HCT116 (cell line): ENCODE measurements around the gene BABAM2. TPM values are rescaled to one million over a fixed set of nuclear protein-coding genes. Genes with fewer than 3 reads are reported as not detected.

Experiments
- ATAC-seq: fragments of 200-7000 bp; cut with Tn5 transposase; 2 replicates; pipeline ENCODE4 v1.9.1; 2020; ENCODE audit warnings: mild to moderate bottlenecking, moderate library complexity
- BruUV-seq: library from RNA; stranded (reverse); fragments of 400-500 nt; replicated peaks from 2 replicates; lab custom pipeline; 2021; lab: Mats Ljungman, UMichigan
- CTCF ChIA-PET: fragments of 300-600 bp; sonication (Branson Sonifier 250); formaldehyde crosslinking; loops from one replicate; lab custom pipeline; 2021; ENCODE audit warnings: antibody characterized with exemption; lab: Charles Lee
- POLR2A ChIA-PET: fragments of 300-600, 350-600 bp; sonication (Branson Sonifier 250); formaldehyde crosslinking; loops from one replicate; lab custom pipeline; 2021; ENCODE audit warnings: antibody characterized with exemption; lab: Charles Lee
- RAD21 ChIA-PET, 2 experiments: fragments of 300-600 bp; sonication (Branson Sonifier 250); formaldehyde crosslinking; loops; one replicate each; lab custom pipeline; 2023; ENCODE audit warnings: low total read pairs in 2 of 2; ENCODE audit not compliant: uncharacterized antibody in 2 of 2, unreplicated experiment in 2 of 2, low non-redundant PET in 1 of 2; lab: Charles Lee
- DNase-seq: peaks from one replicate; pipeline ENCODE4 v3.0.0-alpha.2; 2010; ENCODE audit warnings: low read depth, low spot score
- H2AFZ ChIP-seq: fragments of 200-600 bp; shearing (Covaris generic), sonication (generic); 2 replicates; pipeline ENCODE4 v1.6.1; 2017; ENCODE audit warnings: low read depth, mixed run types, mixed read lengths, antibody characterized with exemption, low read length; ENCODE audit not compliant: poor library complexity, severe bottlenecking
- H3K27ac ChIP-seq: 2 replicates; pipeline ENCODE4 v1.5.1; 2012; ENCODE audit warnings: low read depth, low read length
- H3K27me3 ChIP-seq: fragments of 200-600 bp; sonication (generic); 2 replicates; pipeline ENCODE4 v1.6.1; 2016; ENCODE audit warnings: mixed run types, low read length, mixed read lengths; ENCODE audit not compliant: insufficient read depth
- H3K36me3 ChIP-seq, 2 experiments: fragments of 200-500 bp in 1 of 2; fragments of 200-600 bp in 1 of 2; sonication (Bioruptor generic) in 1 of 2; sonication (generic) in 1 of 2; 2 replicates each; pipeline versions ENCODE4 v1.5.1 to v1.6.1; 2014 to 2016; ENCODE audit warnings: low read length in 2 of 2, inconsistent platforms in 1 of 2, mixed read lengths in 1 of 2, mixed run types in 1 of 2; ENCODE audit not compliant: insufficient read depth in 2 of 2, control insufficient read depth in 1 of 2
- H3K4me1 ChIP-seq, 2 experiments: fragments of 200-600 bp in 1 of 2; sonication (generic) in 1 of 2; 2 replicates each; pipeline versions ENCODE4 v1.5.1 to v1.6.1; 2012 to 2017; ENCODE audit warnings: low read length in 2 of 2, inconsistent platforms in 1 of 2, mild to moderate bottlenecking in 1 of 2, mixed read lengths in 1 of 2, mixed run types in 1 of 2, moderate library complexity in 1 of 2; ENCODE audit not compliant: insufficient read depth in 2 of 2, control insufficient read depth in 1 of 2
- H3K4me2 ChIP-seq: fragments of 200-600 bp; sonication (generic); 2 replicates; pipeline ENCODE4 v1.6.1; 2017; ENCODE audit warnings: mixed run types, low read length, mixed read lengths
- H3K4me3 ChIP-seq, 2 experiments: fragments of 200-600 bp in 1 of 2; sonication (generic) in 1 of 2; replicated peaks in 1 of 2; 2 replicates each; pipeline ENCODE4 v1.5.1; 2011 to 2016; ENCODE audit warnings: low read length in 2 of 2, control low read depth in 1 of 2, low read depth in 1 of 2, mild to moderate bottlenecking in 1 of 2, mixed read lengths in 1 of 2, mixed run types in 1 of 2
- H3K79me2 ChIP-seq: fragments of 200-600 bp; sonication (generic); 2 replicates; pipeline ENCODE4 v1.6.1; 2017; ENCODE audit warnings: mild to moderate bottlenecking, mixed run types, low read length, moderate library complexity, mixed read lengths; ENCODE audit not compliant: insufficient read depth
- H3K9ac ChIP-seq: fragments of 200-600 bp; sonication (generic); 2 replicates; pipeline ENCODE4 v1.6.1; 2016; ENCODE audit warnings: low read length, mixed read lengths
- H3K9me2 ChIP-seq: fragments of 200-600 bp; sonication (generic), shearing (Covaris generic); 2 replicates; pipeline ENCODE4 v1.6.1; 2017; ENCODE audit warnings: mixed run types, mild to moderate bottlenecking, moderate library complexity; ENCODE audit not compliant: insufficient read depth
- H3K9me3 ChIP-seq, 2 experiments: fragments of 200-500 bp in 1 of 2; fragments of 200-600 bp in 1 of 2; sonication (Bioruptor generic) in 1 of 2; sonication (generic) in 1 of 2; 2 replicates each; pipeline ENCODE4 v1.6.1; 2014 to 2017; ENCODE audit warnings: low read length in 2 of 2, mixed read lengths in 2 of 2, inconsistent platforms in 1 of 2, low read depth in 1 of 2, mild to moderate bottlenecking in 1 of 2, mixed run types in 1 of 2, moderate library complexity in 1 of 2; ENCODE audit not compliant: control insufficient read depth in 1 of 2, insufficient read depth in 1 of 2
- H4K20me1 ChIP-seq: fragments of 200-600 bp; sonication (generic), shearing (Covaris generic); 2 replicates; pipeline ENCODE4 v1.6.1; 2017; ENCODE audit warnings: mixed run types, mild to moderate bottlenecking, moderate library complexity; ENCODE audit not compliant: insufficient read depth
- ATF3 ChIP-seq: IDR thresholded peaks from 2 replicates; pipeline ENCODE4 v1.6.1; 2012
- CEBPB ChIP-seq: IDR thresholded peaks from 2 replicates; pipeline ENCODE4 v1.6.1; 2012; ENCODE audit warnings: low read depth
- EGR1 ChIP-seq: IDR thresholded peaks from 2 replicates; pipeline ENCODE4 v1.6.1; 2012; ENCODE audit warnings: low read depth
- ELF1 ChIP-seq: IDR thresholded peaks from 2 replicates; pipeline ENCODE4 v1.6.1; 2012; ENCODE audit warnings: low read depth, borderline replicate concordance
- EZH2 ChIP-seq: fragments of 200-600 bp; sonication (generic); IDR thresholded peaks from 2 replicates; pipeline ENCODE4 v1.6.1; 2017; ENCODE audit warnings: antibody characterized with exemption, mixed run types
- EZH2phosphoT487 ChIP-seq: fragments of 200-600 bp; IDR thresholded peaks from 2 replicates; pipeline ENCODE4 v1.6.1; 2018; ENCODE audit warnings: antibody characterized with exemption, borderline replicate concordance
- FOSL1 ChIP-seq: IDR thresholded peaks from 2 replicates; pipeline ENCODE4 v1.6.1; 2012; ENCODE audit warnings: low read depth
- JUND ChIP-seq: IDR thresholded peaks from 2 replicates; pipeline ENCODE4 v1.6.1; 2012
- POLR2AphosphoS5 ChIP-seq: IDR thresholded peaks from 2 replicates; pipeline ENCODE4 v1.6.1; 2011; ENCODE audit warnings: mild to moderate bottlenecking, low read depth, low read length, moderate library complexity
- RAD21 ChIP-seq: IDR thresholded peaks from 2 replicates; pipeline ENCODE4 v1.6.1; 2012; ENCODE audit warnings: low read depth, mild to moderate bottlenecking
- REST ChIP-seq: IDR thresholded peaks from 2 replicates; pipeline ENCODE4 v1.6.1; 2012; ENCODE audit warnings: low read depth
- SIN3A ChIP-seq: IDR thresholded peaks from 2 replicates; pipeline ENCODE4 v1.6.1; 2012; ENCODE audit warnings: low read depth
- SP1 ChIP-seq: IDR thresholded peaks from 2 replicates; pipeline ENCODE4 v1.6.1; 2012; ENCODE audit warnings: low read depth
- SRF ChIP-seq: IDR thresholded peaks from 2 replicates; pipeline ENCODE4 v1.6.1; 2012; ENCODE audit warnings: low read depth
- TCF7L2 ChIP-seq: IDR thresholded peaks from 2 replicates; pipeline ENCODE4 v1.7.0; 2011; ENCODE audit warnings: borderline replicate concordance, inconsistent platforms; ENCODE audit not compliant: insufficient read depth, insufficient read length; ENCODE audit errors: extremely low read depth
- YY1 ChIP-seq: IDR thresholded peaks from 2 replicates; pipeline ENCODE4 v1.6.1; 2011; ENCODE audit warnings: low read length, low read depth, moderate library complexity, mild to moderate bottlenecking; ENCODE audit not compliant: insufficient replicate concordance; ENCODE audit errors: extremely low read depth
- ZBTB33 ChIP-seq: IDR thresholded peaks from 2 replicates; pipeline ENCODE4 v1.6.1; 2011; ENCODE audit warnings: mild to moderate bottlenecking, low read length, moderate library complexity; ENCODE audit not compliant: insufficient replicate concordance; ENCODE audit errors: extremely low read depth
- ZFX ChIP-seq: fragments of 450-650 bp; IDR thresholded peaks from 2 replicates; pipeline ENCODE4 v1.6.1; 2017
- intact Hi-C: fragments of 100-400 bp; cut with micrococcal nuclease; formaldehyde crosslinking; loops from 2 replicates; pipeline ENCODE4 v1.10.0; 2022
- total RNA-seq: library from RNA; stranded (reverse); gene quantifications from one replicate; pipeline ENCODE4 v1.2.1, GENCODE V29; 2021; ENCODE audit not compliant: unreplicated experiment

BABAM2 gene
- total RNA-seq, 1 experiment from 2014 or later: 23.8 TPM

GRCh38 chr2:27912512-27912911 is 22.0 kb downstream of the BABAM2 start:
- Histone ChIP-seq H3K27ac (no peak overlapping the region), H3K27me3 (no peaks in the 10 kb centered on the region), H2AFZ (no peak overlapping the region), H3K9me3 (no peaks in the 10 kb centered on the region), H3K4me1 (peaks cover 0 to 6% of the 10 kb centered on the region in 2 experiments; a peak in 1 of 4 replicates), H3K9ac (no peak overlapping the region), H3K79me2 (peaks cover 6% of the 10 kb centered on the region), H3K4me3 (no peak overlapping the region), H3K36me3 (no peaks in the 10 kb centered on the region), H3K4me2 (no peak overlapping the region), H3K9me2 (no peaks in the 10 kb centered on the region), H4K20me1 (no peaks in the 10 kb centered on the region)
- ChIA-PET RAD21 (no interaction called here), CTCF (no interaction called here), POLR2A (no interaction called here)
- DNase-seq (no peak), ATAC-seq (no peak)
- BruUV-seq: no TSS peak
- TF ChIP-seq JUND: no peak
- no peak for TF ChIP-seq SP1
- no peak for TF ChIP-seq EGR1
- TF ChIP-seq REST: no peak
- no peak for TF ChIP-seq ATF3
- TF ChIP-seq EZH2: no peak
- TF ChIP-seq POLR2AphosphoS5: no peak
- TF ChIP-seq CEBPB: no peak
- TF ChIP-seq ZBTB33: no peak
- TF ChIP-seq TCF7L2: no peak
- no peak for TF ChIP-seq RAD21
- TF ChIP-seq ELF1: no peak
- TF ChIP-seq EZH2phosphoT487: no peak
- TF ChIP-seq SRF: no peak
- TF ChIP-seq YY1: no peak
- no peak for TF ChIP-seq ZFX
- no peak for TF ChIP-seq FOSL1
- TF ChIP-seq SIN3A: no peak
- intact Hi-C loops: no loop called here
